Neural cell (in vitro differentiated cells): ENCODE results near the gene KASH5. TPM values are rescaled to one million over a fixed set of nuclear protein-coding genes. Genes with fewer than 3 reads are reported as not detected.

ENCODE experiments used
- H2AFZ ChIP-seq: fragments of 200-600, 300-800 bp; sonication (generic), shearing (Covaris generic); 2 replicates; pipeline ENCODE4 v1.6.0; 2014; ENCODE audit warnings: low read depth, mild to moderate bottlenecking, antibody characterized with exemption, low read length, moderate library complexity
- H3F3A ChIP-seq: fragments of 200-600 bp; shearing (Covaris generic); 2 replicates; pipeline ENCODE4 v1.6.1; 2016; ENCODE audit warnings: mild to moderate bottlenecking, moderate library complexity, mixed read lengths, antibody characterized with exemption, low read length; ENCODE audit not compliant: insufficient read depth, poor library complexity, severe bottlenecking
- H3K27ac ChIP-seq: fragments of 200-600, 300-800 bp; sonication (generic), shearing (Covaris generic); 2 replicates; pipeline ENCODE4 v1.5.1; 2014; ENCODE audit warnings: mild to moderate bottlenecking, low read length, moderate library complexity
- H3K27me3 ChIP-seq: fragments of 300-800, 200-600 bp; sonication (generic), shearing (Covaris generic); 2 replicates; pipeline ENCODE4 v1.6.0; 2014; ENCODE audit warnings: mild to moderate bottlenecking, low read depth, low read length, moderate library complexity; ENCODE audit not compliant: insufficient read depth
- H3K36me3 ChIP-seq: fragments of 300-800, 200-600 bp; sonication (generic), shearing (Covaris generic); 2 replicates; pipeline ENCODE4 v1.5.1; 2014; ENCODE audit warnings: mild to moderate bottlenecking, antibody characterized with exemption, low read length, moderate library complexity; ENCODE audit not compliant: insufficient read depth
- H3K4me2 ChIP-seq: fragments of 300-800, 200-600 bp; sonication (generic), shearing (Covaris generic); 2 replicates; pipeline ENCODE4 v1.6.0; 2014; ENCODE audit warnings: mild to moderate bottlenecking, low read length
- H3K4me3 ChIP-seq: fragments of 300-800, 200-600 bp; sonication (generic), shearing (Covaris generic); 2 replicates; pipeline ENCODE4 v1.5.1; 2014; ENCODE audit warnings: mild to moderate bottlenecking, low read length, moderate library complexity
- H3K79me2 ChIP-seq: fragments of 200-600 bp; shearing (Covaris generic); replicated peaks from 2 replicates; pipeline ENCODE4 v1.6.0; 2014; ENCODE audit warnings: mild to moderate bottlenecking, low read length, moderate library complexity; ENCODE audit not compliant: insufficient read depth
- H3K9ac ChIP-seq: fragments of 300-800, 200-600 bp; sonication (generic), shearing (Covaris generic); 2 replicates; pipeline ENCODE4 v1.6.1; 2016; ENCODE audit warnings: mild to moderate bottlenecking, low read length, mixed read lengths
- H3K9me2 ChIP-seq: fragments of 200-600 bp; shearing (Covaris generic); 2 replicates; pipeline ENCODE4 v1.6.1; 2016; ENCODE audit warnings: mild to moderate bottlenecking, low read length, mixed read lengths; ENCODE audit not compliant: insufficient read depth
- H3K9me3 ChIP-seq: fragments of 200-600, 300-800 bp; sonication (generic), shearing (Covaris generic); 2 replicates; pipeline ENCODE4 v1.6.1; 2016; ENCODE audit warnings: mild to moderate bottlenecking, mixed run types, low read length, moderate library complexity, mixed read lengths
- H4K20me1 ChIP-seq: fragments of 200-600 bp; shearing (Covaris generic); 2 replicates; pipeline ENCODE4 v1.6.1; 2016; ENCODE audit warnings: mild to moderate bottlenecking, mixed run types; ENCODE audit not compliant: insufficient read depth
- EP300 ChIP-seq: fragments of 450-650 bp; conservative IDR thresholded peaks from 2 replicates; pipeline ENCODE4 v1.6.1; 2014; ENCODE audit warnings: antibody characterized with exemption, mild to moderate bottlenecking, moderate library complexity; ENCODE audit not compliant: poor library complexity, severe bottlenecking
- EZH2 ChIP-seq: fragments of 200-600, 300-800 bp; shearing (Covaris generic), sonication (generic); IDR thresholded peaks from 2 replicates; pipeline ENCODE4 v1.6.1; 2014; ENCODE audit warnings: antibody characterized with exemption, low read length, borderline replicate concordance, mild to moderate bottlenecking; ENCODE audit not compliant: insufficient read depth, poor library complexity, severe bottlenecking
- MXI1 ChIP-seq: fragments of 450-650 bp; conservative IDR thresholded peaks from 2 replicates; pipeline ENCODE4 v1.6.1; 2014; ENCODE audit warnings: antibody characterized with exemption, mild to moderate bottlenecking; ENCODE audit not compliant: poor library complexity, severe bottlenecking
- POLR2AphosphoS5 ChIP-seq: IDR thresholded peaks from 2 replicates; pipeline ENCODE4 v1.6.1; 2012
- RAD21 ChIP-seq: fragments of 450-650 bp; conservative IDR thresholded peaks from 2 replicates; pipeline ENCODE4 v1.6.1; 2014; ENCODE audit warnings: antibody characterized with exemption, mild to moderate bottlenecking, moderate library complexity
- SMC3 ChIP-seq: fragments of 450-650 bp; conservative IDR thresholded peaks from 2 replicates; pipeline ENCODE4 v1.6.1; 2014; ENCODE audit warnings: antibody characterized with exemption, mild to moderate bottlenecking, moderate library complexity; ENCODE audit not compliant: poor library complexity
- TAF1 ChIP-seq: IDR thresholded peaks from 2 replicates; pipeline ENCODE4 v1.6.1; 2012; ENCODE audit warnings: low read depth
- polyA plus RNA-seq: library from polyadenylated mRNA; depleted of rRNA; stranded (reverse); fragments of >200 nt; gene quantifications from 2 replicates; pipeline ENCODE4 v1.2.3, GENCODE V29; 2014
- TF ChIP-seq, protein P1 (sequence below): fragments of 450-650 bp; IDR thresholded peaks from 2 replicates; pipeline ENCODE4 v1.5.1; 2014; ENCODE audit warnings: antibody characterized with exemption, mild to moderate bottlenecking, moderate library complexity; ENCODE audit not compliant: poor library complexity, severe bottlenecking
- TF ChIP-seq, protein P2 (sequence below): IDR thresholded peaks from 2 replicates; pipeline ENCODE4 v1.6.1; 2012; ENCODE audit warnings: borderline replicate concordance

The KASH5 gene
- polyA plus RNA-seq, 1 donor from 2014 or later, result 0.11 TPM

DNA sequence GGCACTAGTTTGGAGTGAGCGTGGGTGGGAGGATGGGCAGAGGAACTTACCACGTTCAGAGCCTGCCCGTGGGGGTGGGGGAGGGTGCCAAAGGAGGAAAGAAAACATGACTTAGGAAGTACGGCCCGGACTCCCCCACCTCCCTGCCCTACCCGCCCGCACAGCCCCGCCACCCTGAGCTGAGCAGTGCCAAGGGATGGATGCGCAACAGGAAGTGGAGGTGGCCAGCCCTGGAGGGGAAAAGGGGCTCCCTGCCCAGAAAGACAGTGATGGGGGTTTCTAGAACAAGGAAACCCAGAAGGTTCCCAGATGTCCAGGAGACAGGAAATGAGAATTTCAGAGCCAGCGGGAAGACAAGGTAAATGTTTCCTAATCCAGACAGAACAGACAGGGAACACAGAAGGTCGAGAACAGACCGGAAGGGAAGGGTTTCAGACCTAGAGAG is 32.1 kb upstream of the KASH5 start:
- H3K4me3 ChIP-seq, result no peak overlapping the region
- H3K9me3 ChIP-seq, result no peaks in the 10 kb centered on the region
- H3K9ac ChIP-seq, result no peak overlapping the region
- TF ChIP-seq POLR2AphosphoS5, result no peak
- TF ChIP-seq, protein P1, sequence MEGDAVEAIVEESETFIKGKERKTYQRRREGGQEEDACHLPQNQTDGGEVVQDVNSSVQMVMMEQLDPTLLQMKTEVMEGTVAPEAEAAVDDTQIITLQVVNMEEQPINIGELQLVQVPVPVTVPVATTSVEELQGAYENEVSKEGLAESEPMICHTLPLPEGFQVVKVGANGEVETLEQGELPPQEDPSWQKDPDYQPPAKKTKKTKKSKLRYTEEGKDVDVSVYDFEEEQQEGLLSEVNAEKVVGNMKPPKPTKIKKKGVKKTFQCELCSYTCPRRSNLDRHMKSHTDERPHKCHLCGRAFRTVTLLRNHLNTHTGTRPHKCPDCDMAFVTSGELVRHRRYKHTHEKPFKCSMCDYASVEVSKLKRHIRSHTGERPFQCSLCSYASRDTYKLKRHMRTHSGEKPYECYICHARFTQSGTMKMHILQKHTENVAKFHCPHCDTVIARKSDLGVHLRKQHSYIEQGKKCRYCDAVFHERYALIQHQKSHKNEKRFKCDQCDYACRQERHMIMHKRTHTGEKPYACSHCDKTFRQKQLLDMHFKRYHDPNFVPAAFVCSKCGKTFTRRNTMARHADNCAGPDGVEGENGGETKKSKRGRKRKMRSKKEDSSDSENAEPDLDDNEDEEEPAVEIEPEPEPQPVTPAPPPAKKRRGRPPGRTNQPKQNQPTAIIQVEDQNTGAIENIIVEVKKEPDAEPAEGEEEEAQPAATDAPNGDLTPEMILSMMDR, result no peak
- TF ChIP-seq EP300, result no peak
- no peak for TF ChIP-seq SMC3
- no peaks in the 10 kb centered on the region for H3K9me2 ChIP-seq
- H3K79me2 ChIP-seq, result peaks cover 3% of the 10 kb centered on the region
- H4K20me1 ChIP-seq, result no peaks in the 10 kb centered on the region
- H3K27ac ChIP-seq, result no peak overlapping the region
- H2AFZ ChIP-seq, result no peak overlapping the region
- no peaks in the 10 kb centered on the region for H3K27me3 ChIP-seq
- no peaks in the 10 kb centered on the region for H3F3A ChIP-seq
- no peak overlapping the region for H3K4me2 ChIP-seq
- H3K36me3 ChIP-seq, result no peaks in the 10 kb centered on the region

DNA sequence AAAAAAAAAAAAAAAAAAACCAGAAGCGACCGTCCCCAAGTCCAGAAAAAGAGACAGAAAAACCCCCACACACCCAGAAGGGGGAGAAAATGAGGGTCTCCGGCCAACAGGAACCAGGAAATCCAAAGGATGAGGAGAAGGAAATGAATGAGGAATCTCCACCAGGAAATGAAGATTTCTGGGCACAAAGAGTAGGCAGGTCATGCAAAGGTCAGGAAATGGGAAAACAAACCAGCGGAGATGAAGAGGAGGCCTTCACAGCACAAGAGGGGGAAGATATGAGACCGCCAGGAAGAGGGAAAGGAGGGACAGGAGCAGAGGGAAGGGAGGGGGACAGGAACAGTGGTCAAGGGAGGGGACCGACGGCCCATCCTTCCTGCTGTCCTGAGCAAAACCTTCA is 31.7 kb upstream of the KASH5 start:
- Histone ChIP-seq H3K27ac (no peak overlapping the region), H3K4me2 (no peak overlapping the region), H2AFZ (no peak overlapping the region), H3K79me2 (peaks cover 3% of the 10 kb centered on the region), H3K9me2 (no peaks in the 10 kb centered on the region), H3K27me3 (no peaks in the 10 kb centered on the region), H3K9ac (no peak overlapping the region), H3F3A (no peaks in the 10 kb centered on the region), H4K20me1 (no peaks in the 10 kb centered on the region), H3K4me3 (no peak overlapping the region), H3K36me3 (no peaks in the 10 kb centered on the region), H3K9me3 (no peaks in the 10 kb centered on the region)
- TF ChIP-seq TAF1 (no peak), RAD21 (no peak), MXI1 (no peak), SMC3 (no peak)

DNA sequence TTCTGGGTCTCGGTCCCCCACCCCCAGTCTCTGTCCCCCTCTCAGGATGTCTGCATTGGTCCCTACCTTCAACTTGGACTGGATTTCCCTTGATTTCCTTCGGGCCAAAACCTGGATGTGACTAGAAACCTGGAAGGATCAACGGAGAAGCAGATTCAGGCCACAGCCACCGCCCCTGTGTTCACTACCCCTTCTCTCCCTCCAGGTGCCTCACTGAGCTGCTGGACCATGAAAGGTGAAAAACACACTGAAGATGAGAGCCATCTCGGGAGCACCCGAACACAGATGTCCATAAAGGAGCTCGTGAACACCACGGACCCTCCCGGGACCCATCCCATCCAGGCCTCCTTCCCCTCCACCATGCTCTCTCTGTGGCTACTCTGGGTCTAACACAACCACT is 30.9 kb upstream of the KASH5 start:
- no peak overlapping the region for H2AFZ ChIP-seq
- H3F3A ChIP-seq, result no peaks in the 10 kb centered on the region
- H3K9me3 ChIP-seq, result no peaks in the 10 kb centered on the region
- no peak for TF ChIP-seq EZH2
- TF ChIP-seq, protein P2, sequence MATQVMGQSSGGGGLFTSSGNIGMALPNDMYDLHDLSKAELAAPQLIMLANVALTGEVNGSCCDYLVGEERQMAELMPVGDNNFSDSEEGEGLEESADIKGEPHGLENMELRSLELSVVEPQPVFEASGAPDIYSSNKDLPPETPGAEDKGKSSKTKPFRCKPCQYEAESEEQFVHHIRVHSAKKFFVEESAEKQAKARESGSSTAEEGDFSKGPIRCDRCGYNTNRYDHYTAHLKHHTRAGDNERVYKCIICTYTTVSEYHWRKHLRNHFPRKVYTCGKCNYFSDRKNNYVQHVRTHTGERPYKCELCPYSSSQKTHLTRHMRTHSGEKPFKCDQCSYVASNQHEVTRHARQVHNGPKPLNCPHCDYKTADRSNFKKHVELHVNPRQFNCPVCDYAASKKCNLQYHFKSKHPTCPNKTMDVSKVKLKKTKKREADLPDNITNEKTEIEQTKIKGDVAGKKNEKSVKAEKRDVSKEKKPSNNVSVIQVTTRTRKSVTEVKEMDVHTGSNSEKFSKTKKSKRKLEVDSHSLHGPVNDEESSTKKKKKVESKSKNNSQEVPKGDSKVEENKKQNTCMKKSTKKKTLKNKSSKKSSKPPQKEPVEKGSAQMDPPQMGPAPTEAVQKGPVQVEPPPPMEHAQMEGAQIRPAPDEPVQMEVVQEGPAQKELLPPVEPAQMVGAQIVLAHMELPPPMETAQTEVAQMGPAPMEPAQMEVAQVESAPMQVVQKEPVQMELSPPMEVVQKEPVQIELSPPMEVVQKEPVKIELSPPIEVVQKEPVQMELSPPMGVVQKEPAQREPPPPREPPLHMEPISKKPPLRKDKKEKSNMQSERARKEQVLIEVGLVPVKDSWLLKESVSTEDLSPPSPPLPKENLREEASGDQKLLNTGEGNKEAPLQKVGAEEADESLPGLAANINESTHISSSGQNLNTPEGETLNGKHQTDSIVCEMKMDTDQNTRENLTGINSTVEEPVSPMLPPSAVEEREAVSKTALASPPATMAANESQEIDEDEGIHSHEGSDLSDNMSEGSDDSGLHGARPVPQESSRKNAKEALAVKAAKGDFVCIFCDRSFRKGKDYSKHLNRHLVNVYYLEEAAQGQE, result no peak
- TF ChIP-seq, protein P1, result no peak
- TF ChIP-seq MXI1, result no peak
- TF ChIP-seq RAD21, result no peak
- no peak for TF ChIP-seq TAF1
- TF ChIP-seq SMC3, result no peak
- no peak for TF ChIP-seq EP300
- TF ChIP-seq POLR2AphosphoS5, result no peak
- peaks cover 11% of the 10 kb centered on the region for H3K79me2 ChIP-seq
- H4K20me1 ChIP-seq, result no peaks in the 10 kb centered on the region
- peaks cover 7% of the 10 kb centered on the region for H3K27me3 ChIP-seq
- no peak overlapping the region for H3K27ac ChIP-seq
- H3K4me2 ChIP-seq, result no peak overlapping the region
- no peaks in the 10 kb centered on the region for H3K36me3 ChIP-seq
- H3K9me2 ChIP-seq, result no peaks in the 10 kb centered on the region
- H3K9ac ChIP-seq, result no peak overlapping the region
- no peak overlapping the region for H3K4me3 ChIP-seq
